H1 (cell line): ENCODE results near the gene NSFL1C. TPM values are rescaled to one million over a fixed set of nuclear protein-coding genes. Genes with fewer than 3 reads are reported as not detected.
A peak's percentile ranks its signal among the peaks of the same experiment; 100 is the strongest.

ENCODE experiments used
- CTCF ChIA-PET: fragments of 300-600 bp; sonication (Branson Sonifier 250); formaldehyde crosslinking; loops from one replicate; lab custom pipeline; 2021; ENCODE audit not compliant: partially characterized antibody; lab: Charles Lee
- POLR2A ChIA-PET: fragments of 300-600 bp; sonication (Branson Sonifier 250); formaldehyde crosslinking; loops from one replicate; lab custom pipeline; 2021; ENCODE audit warnings: inconsistent platforms; ENCODE audit not compliant: partially characterized antibody; lab: Charles Lee
- DNase-seq, 2 experiments: peaks; one replicate each; pipeline versions ENCODE4 v3.0.0 to v3.0.0-alpha.2; 2010 to 2022; ENCODE audit warnings: low spot score in 2 of 2, low read depth in 1 of 2, mixed read lengths in 1 of 2
- FAIRE-seq: peaks from 2 replicates; lab custom pipeline; 2011; peaks lifted over from hg19 to GRCh38; lab: Jason Lieb, UNC
- H2AFZ ChIP-seq: 2 replicates; pipeline ENCODE4 v1.8.1; 2012; ENCODE audit warnings: low read length, inconsistent platforms
- H2AK5ac ChIP-seq: 2 replicates; pipeline ENCODE4 v1.6.1; 2013; ENCODE audit warnings: low read depth, low read length
- H2BK120ac ChIP-seq: replicated peaks from 2 replicates; pipeline ENCODE3; 2013; ENCODE audit warnings: low read depth, low read length, inconsistent platforms
- H2BK12ac ChIP-seq: 2 replicates; pipeline ENCODE4 v1.6.1; 2013; ENCODE audit warnings: low read depth, low read length
- H2BK15ac ChIP-seq: 2 replicates; pipeline ENCODE4 v1.6.1; 2013; ENCODE audit warnings: low read length
- H2BK20ac ChIP-seq: 2 replicates; pipeline ENCODE4 v1.6.1; 2013; ENCODE audit warnings: low read length
- H2BK5ac ChIP-seq: 2 replicates; pipeline ENCODE4 v1.6.1; 2013; ENCODE audit warnings: low read depth, low read length
- H3K14ac ChIP-seq: 2 replicates; pipeline ENCODE4 v1.6.1; 2013; ENCODE audit warnings: inconsistent platforms; ENCODE audit not compliant: insufficient read length
- H3K18ac ChIP-seq: 2 replicates; pipeline ENCODE4 v1.6.1; 2013; ENCODE audit warnings: low read length; ENCODE audit errors: extremely low read depth
- H3K23ac ChIP-seq: 2 replicates; pipeline ENCODE4 v1.6.1; 2013; ENCODE audit warnings: inconsistent platforms; ENCODE audit not compliant: insufficient read length
- H3K23me2 ChIP-seq: 2 replicates; pipeline ENCODE4 v1.6.1; 2013; ENCODE audit warnings: low read depth, low read length
- H3K27ac ChIP-seq: 2 replicates; pipeline ENCODE4 v1.6.1; 2011; ENCODE audit warnings: low read depth, low read length, inconsistent platforms
- H3K27me3 ChIP-seq, 4 experiments: replicated peaks in 1 of 4; 1 replicate in 1 of 4; 2 replicates in 3 of 4; pipeline versions ENCODE4 v1.6.1 to v1.8.1; 2011 to 2013; ENCODE audit warnings: low read length in 3 of 4, mild to moderate bottlenecking in 3 of 4, inconsistent platforms in 2 of 4, mixed read lengths in 2 of 4, moderate library complexity in 1 of 4; ENCODE audit not compliant: control insufficient read depth in 3 of 4, insufficient read depth in 3 of 4; ENCODE audit errors: extremely low read depth in 1 of 4
- H3K36me3 ChIP-seq, 4 experiments: 2 replicates each; pipeline versions ENCODE4 v1.6.1 to v1.8.1; 2011 to 2013; ENCODE audit warnings: mild to moderate bottlenecking in 4 of 4, low read length in 3 of 4, moderate library complexity in 2 of 4, control low read depth in 1 of 4, inconsistent platforms in 1 of 4; ENCODE audit not compliant: insufficient read depth in 4 of 4, control insufficient read depth in 2 of 4
- H3K4ac ChIP-seq: replicated peaks from 2 replicates; pipeline ENCODE3; 2013; ENCODE audit warnings: low read length, low read depth, mixed read lengths, inconsistent platforms; ENCODE audit not compliant: insufficient read length
- H3K4me1 ChIP-seq, 4 experiments: replicated peaks in 1 of 4; 1 replicate in 1 of 4; 2 replicates in 3 of 4; pipeline versions ENCODE4 v1.6.1 to v1.8.1; 2011 to 2013; ENCODE audit warnings: low read length in 3 of 4, inconsistent platforms in 2 of 4, mixed read lengths in 1 of 4; ENCODE audit not compliant: insufficient read depth in 4 of 4, control insufficient read depth in 3 of 4
- H3K4me2 ChIP-seq, 2 experiments: 2 replicates each; pipeline versions ENCODE4 v1.6.1 to v1.8.1; 2011 to 2013; ENCODE audit warnings: low read depth in 2 of 2, low read length in 2 of 2, control low read depth in 1 of 2, inconsistent platforms in 1 of 2, mild to moderate bottlenecking in 1 of 2; ENCODE audit not compliant: insufficient read depth in 1 of 2
- H3K4me3 ChIP-seq, 4 experiments: fragments of 200-600, 300-600 bp in 1 of 4; sonication (generic), shearing (Covaris generic), sonication (Bioruptor Twin) in 1 of 4; 2 replicates each; pipeline versions ENCODE4 v1.5.1 to v1.8.1; 2011 to 2016; ENCODE audit warnings: low read length in 4 of 4, low read depth in 3 of 4, control low read depth in 2 of 4, inconsistent platforms in 2 of 4, mild to moderate bottlenecking in 2 of 4, mixed read lengths in 1 of 4, moderate library complexity in 1 of 4; ENCODE audit not compliant: insufficient read depth in 2 of 4; ENCODE audit errors: extremely low read depth in 1 of 4
- H3K56ac ChIP-seq: replicated peaks from 2 replicates; pipeline ENCODE3; 2013; ENCODE audit warnings: low read depth, mild to moderate bottlenecking, mixed read lengths, low read length, inconsistent platforms; ENCODE audit not compliant: insufficient read length
- H3K79me1 ChIP-seq: 2 replicates; pipeline ENCODE4 v1.6.1; 2013; ENCODE audit warnings: low read depth, low read length, control low read depth
- H3K79me2 ChIP-seq, 2 experiments: 2 replicates each; pipeline versions ENCODE4 v1.6.1 to v1.8.1; 2012 to 2013; ENCODE audit warnings: low read length in 2 of 2, mild to moderate bottlenecking in 2 of 2, inconsistent platforms in 1 of 2; ENCODE audit not compliant: insufficient read depth in 2 of 2, control insufficient read depth in 1 of 2
- H3K9ac ChIP-seq, 4 experiments: replicated peaks in 1 of 4; 1 replicate in 1 of 4; 2 replicates in 3 of 4; pipeline versions ENCODE4 v1.6.1 to v1.8.1; 2011 to 2013; ENCODE audit warnings: low read depth in 3 of 4, low read length in 3 of 4, control low read depth in 2 of 4, mild to moderate bottlenecking in 2 of 4, moderate library complexity in 2 of 4, inconsistent platforms in 1 of 4; ENCODE audit errors: extremely low read depth in 1 of 4
- H3K9me3 ChIP-seq, 2 experiments: 2 replicates each; pipeline versions ENCODE4 v1.6.1 to v1.8.1; 2012 to 2013; ENCODE audit warnings: mild to moderate bottlenecking in 2 of 2, moderate library complexity in 2 of 2, control low read depth in 1 of 2, inconsistent platforms in 1 of 2, low read depth in 1 of 2, low read length in 1 of 2, mixed read lengths in 1 of 2; ENCODE audit not compliant: insufficient read depth in 2 of 2
- H4K20me1 ChIP-seq, 2 experiments: replicated peaks in 1 of 2; 2 replicates each; pipeline versions ENCODE3 to v1.8.1; 2011 to 2013; ENCODE audit warnings: inconsistent platforms in 2 of 2, low read length in 2 of 2, mild to moderate bottlenecking in 1 of 2; ENCODE audit not compliant: insufficient read depth in 2 of 2, control insufficient read depth in 1 of 2
- H4K5ac ChIP-seq: 2 replicates; pipeline ENCODE4 v1.6.1; 2013; ENCODE audit warnings: low read length, low read depth, mixed read lengths, inconsistent platforms; ENCODE audit not compliant: insufficient read length
- H4K8ac ChIP-seq: 2 replicates; pipeline ENCODE4 v1.8.0; 2013; ENCODE audit warnings: mild to moderate bottlenecking, moderate library complexity, low read length, inconsistent platforms; ENCODE audit not compliant: insufficient read depth; ENCODE audit errors: extremely low read depth
- H4K91ac ChIP-seq: replicated peaks from 2 replicates; pipeline ENCODE3; 2013; ENCODE audit warnings: low read length, mixed read lengths, inconsistent platforms; ENCODE audit not compliant: insufficient read length
- CREB1 ChIP-seq: IDR thresholded peaks from 2 replicates; pipeline ENCODE4 v1.6.1; 2012; ENCODE audit warnings: inconsistent platforms
- GABPA ChIP-seq: IDR thresholded peaks from 2 replicates; pipeline ENCODE4 v1.6.1; 2011; ENCODE audit warnings: mild to moderate bottlenecking, low read length, moderate library complexity, borderline replicate concordance; ENCODE audit not compliant: insufficient read depth
- HDAC2 ChIP-seq, 2 experiments: fragments of 300-600 bp in 1 of 2; sonication (generic) in 1 of 2; IDR thresholded peaks; 2 replicates each; pipeline ENCODE4 v1.6.1; 2011 to 2012; ENCODE audit warnings: low read depth in 2 of 2, low read length in 2 of 2, mild to moderate bottlenecking in 2 of 2, moderate library complexity in 2 of 2, borderline replicate concordance in 1 of 2, inconsistent platforms in 1 of 2
- KDM5A ChIP-seq: fragments of 200-600 bp; IDR thresholded peaks from 2 replicates; pipeline ENCODE4 v1.7.1; 2012; ENCODE audit warnings: mild to moderate bottlenecking, low read length, inconsistent platforms, mixed read lengths
- RBBP5 ChIP-seq: IDR thresholded peaks from 2 replicates; pipeline ENCODE4 v1.7.1; 2012; ENCODE audit warnings: low read depth, mild to moderate bottlenecking, inconsistent platforms, low read length, moderate library complexity, borderline replicate concordance
- SIN3A ChIP-seq, 2 experiments: IDR thresholded peaks in 1 of 2; conservative IDR thresholded peaks in 1 of 2; 2 replicates each; pipeline ENCODE4 v1.6.1; 2011 to 2012; ENCODE audit warnings: low read length in 2 of 2, improper control_type of control experiment in 1 of 2, low read depth in 1 of 2, mild to moderate bottlenecking in 1 of 2
- SIRT6 ChIP-seq: IDR thresholded peaks from one replicate; pipeline ENCODE4 v1.7.1; 2012; ENCODE audit warnings: low read length, inconsistent platforms
- SRF ChIP-seq: IDR thresholded peaks from 2 replicates; pipeline ENCODE4 v1.6.1; 2011; ENCODE audit warnings: mild to moderate bottlenecking, low read depth, low read length, moderate library complexity
- ZNF274 ChIP-seq: IDR thresholded peaks from 2 replicates; pipeline ENCODE4 v1.7.0; 2012; ENCODE audit warnings: low read length, borderline replicate concordance; ENCODE audit errors: extremely low read depth
- WGBS, 2 experiments: shearing (Covaris generic) in 1 of 2; methylation state at CpG; one replicate each; pipeline versions ENCODE4 v1.1.6 to v1.1.7; 2013 to 2015; ENCODE audit warnings: low lambda C conversion rate in 2 of 2, mixed read lengths in 2 of 2, inconsistent platforms in 1 of 2, low coverage in 1 of 2, missing lambda C conversion rate in 1 of 2; ENCODE audit not compliant: insufficient replicate concordance in 2 of 2, insufficient coverage in 1 of 2, insufficient read length in 1 of 2; ENCODE audit errors: extremely low coverage in 1 of 2, missing lambda C conversion rate in 1 of 2; 5-methylcytosine and 5-hydroxymethylcytosine counted together
- polyA plus RNA-seq, 7 experiments: library from polyadenylated mRNA; depleted of rRNA in 3 of 7; stranded (reverse) in 5 of 7; unstranded in 2 of 7; fragments of >200 nt in 5 of 7; fragments of 200-250 nt in 2 of 7; gene quantifications; 1 replicate in 5 of 7; 2 replicates in 1 of 7; 4 replicates in 1 of 7; pipeline versions ENCODE4 v1.2.1 to v1.2.3, GENCODE V29; 2011 to 2013; ENCODE audit warnings: missing spikeins in 2 of 7, mixed read lengths in 2 of 7
- total RNA-seq: library from RNA; stranded (reverse); fragmentation: NEBNext Ultra II Directional; extraction: Animal tissue kit (Norgen Biotek cat#: 25700); gene quantifications from 2 replicates; pipeline ENCODE4 v1.2.1, GENCODE V29; 2021
- TF ChIP-seq, protein P1 (sequence below): IDR thresholded peaks from 2 replicates; pipeline ENCODE4 v1.6.1; 2011; ENCODE audit warnings: low read depth, mild to moderate bottlenecking, low read length; ENCODE audit not compliant: insufficient read depth
- TF ChIP-seq, protein P2 (sequence below): IDR thresholded peaks from 2 replicates; pipeline ENCODE4 v1.6.1; 2012; ENCODE audit warnings: low read length, inconsistent platforms

The NSFL1C gene
- total and polyA plus RNA-seq, 2 of the 8 experiments (the other 6 are each of a cell fraction or from before 2014, with no cell fraction given), result 21.6 to 98.0 TPM

DNA sequence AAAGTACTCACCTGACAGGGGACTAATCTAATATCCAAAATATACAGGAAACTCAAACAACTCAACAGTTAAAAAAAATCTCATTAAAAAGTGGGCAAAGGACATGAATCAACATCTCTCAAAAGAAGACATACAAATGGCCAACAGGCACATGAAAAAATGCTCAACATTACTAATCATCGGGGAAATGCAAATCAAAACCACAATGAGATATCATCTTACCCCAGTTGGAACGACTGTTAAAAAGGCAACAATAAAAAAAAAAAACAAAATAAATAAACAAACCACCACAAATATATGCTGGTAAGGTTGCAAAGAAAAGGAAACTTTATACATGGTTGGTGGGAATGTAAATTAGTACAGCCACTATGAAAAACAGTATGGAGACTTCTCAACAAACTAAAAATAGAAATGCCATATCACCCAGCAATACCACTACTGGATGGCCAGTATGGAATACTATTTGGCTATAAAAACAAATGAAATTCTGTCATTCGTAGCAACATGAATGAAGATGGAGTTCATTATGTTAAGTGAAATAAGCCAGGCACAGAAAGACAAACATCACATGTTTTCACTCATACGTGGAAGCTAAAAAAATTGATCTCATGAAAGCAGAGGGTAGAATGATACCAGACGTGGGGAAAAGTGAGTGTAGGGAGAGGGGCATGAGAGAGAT lies 17.9 kb upstream of the NSFL1C start:
- Histone ChIP-seq H3K23me2 (no peaks in the 10 kb centered on the region), H2AFZ (0 out of 2 replicates have a peak overlapping the region, but pooled peaks have one; percentile 31), H4K20me1 (no peaks in the 10 kb centered on the region), H3K79me1 (no peaks in the 10 kb centered on the region), H3K4me1 (no peaks in the 10 kb centered on the region), H2BK20ac (no peak overlapping the region), H3K56ac (no peak overlapping the region), H3K79me2 (no peaks in the 10 kb centered on the region), H2BK12ac (no peak overlapping the region), H3K14ac (no peak overlapping the region), H4K8ac (no peak overlapping the region), H3K9ac (no peak overlapping the region), H4K5ac (no peak overlapping the region), H3K4ac (no peak overlapping the region), H4K91ac (no peak overlapping the region), H3K18ac (no peak overlapping the region), H3K27me3 (no peaks in the 10 kb centered on the region), H2AK5ac (no peak overlapping the region), H2BK5ac (no peak overlapping the region), H3K4me3 (no peak overlapping the region), H2BK120ac (no peak overlapping the region), H3K4me2 (no peak overlapping the region), H3K36me3 (no peaks in the 10 kb centered on the region), H3K27ac (no peak overlapping the region), H3K9me3 (no peaks in the 10 kb centered on the region), H3K23ac (no peak overlapping the region), H2BK15ac (no peak overlapping the region)
- FAIRE-seq (no peak), DNase-seq (no peak)
- 89% methylated on average over 5 of the region's 5 CpGs; no CpG with 5 or more reads in 1 of the 2 experiments for WGBS, 2 experiments
- ChIA-PET CTCF (no interaction called here), POLR2A (no interaction called here)
- no peak for TF ChIP-seq SRF
- TF ChIP-seq CREB1, result no peak
- TF ChIP-seq ZNF274, result no peak
- TF ChIP-seq, protein P1, sequence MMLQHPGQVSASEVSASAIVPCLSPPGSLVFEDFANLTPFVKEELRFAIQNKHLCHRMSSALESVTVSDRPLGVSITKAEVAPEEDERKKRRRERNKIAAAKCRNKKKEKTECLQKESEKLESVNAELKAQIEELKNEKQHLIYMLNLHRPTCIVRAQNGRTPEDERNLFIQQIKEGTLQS, result no peak
- no peak for TF ChIP-seq KDM5A
- no peak for TF ChIP-seq SIRT6
- TF ChIP-seq SIN3A (conservative IDR thresholded peaks at IDR 0.05 in 1 of 2, IDR thresholded peaks at IDR 0.05 in 1 of 2; ENCODE audit: low read depth in 1 of 2, low read length in 2 of 2), result no peak
- no peak for TF ChIP-seq HDAC2 (IDR thresholded peaks at IDR 0.05; ENCODE audit: borderline replicate concordance in 1 of 2, low read depth in 2 of 2, low read length in 2 of 2)
- TF ChIP-seq, protein P2, sequence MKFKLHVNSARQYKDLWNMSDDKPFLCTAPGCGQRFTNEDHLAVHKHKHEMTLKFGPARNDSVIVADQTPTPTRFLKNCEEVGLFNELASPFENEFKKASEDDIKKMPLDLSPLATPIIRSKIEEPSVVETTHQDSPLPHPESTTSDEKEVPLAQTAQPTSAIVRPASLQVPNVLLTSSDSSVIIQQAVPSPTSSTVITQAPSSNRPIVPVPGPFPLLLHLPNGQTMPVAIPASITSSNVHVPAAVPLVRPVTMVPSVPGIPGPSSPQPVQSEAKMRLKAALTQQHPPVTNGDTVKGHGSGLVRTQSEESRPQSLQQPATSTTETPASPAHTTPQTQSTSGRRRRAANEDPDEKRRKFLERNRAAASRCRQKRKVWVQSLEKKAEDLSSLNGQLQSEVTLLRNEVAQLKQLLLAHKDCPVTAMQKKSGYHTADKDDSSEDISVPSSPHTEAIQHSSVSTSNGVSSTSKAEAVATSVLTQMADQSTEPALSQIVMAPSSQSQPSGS, result no peak
- no peak for TF ChIP-seq GABPA
- TF ChIP-seq RBBP5, result no peak
